Skin epidermis (tissue), 12 donors: Measurements from ENCODE around the gene B9D1.

Source experiments
- H3K27ac ChIP-seq, 21 experiments: fragments of 200-600 bp; sonication (generic) in 11 of 21; one replicate each; pipeline ENCODE4 v1.5.0; 2020; ENCODE audit warnings: mild to moderate bottlenecking in 3 of 21, inconsistent platforms in 2 of 21, moderate library complexity in 2 of 21
- H3K4me3 ChIP-seq, 7 experiments: fragments of 200-600 bp; sonication (generic) in 2 of 7; one replicate each; pipeline ENCODE4 v1.5.0; 2020; ENCODE audit warnings: inconsistent platforms in 2 of 7, mild to moderate bottlenecking in 2 of 7, moderate library complexity in 1 of 7

The B9D1 gene

DNA sequence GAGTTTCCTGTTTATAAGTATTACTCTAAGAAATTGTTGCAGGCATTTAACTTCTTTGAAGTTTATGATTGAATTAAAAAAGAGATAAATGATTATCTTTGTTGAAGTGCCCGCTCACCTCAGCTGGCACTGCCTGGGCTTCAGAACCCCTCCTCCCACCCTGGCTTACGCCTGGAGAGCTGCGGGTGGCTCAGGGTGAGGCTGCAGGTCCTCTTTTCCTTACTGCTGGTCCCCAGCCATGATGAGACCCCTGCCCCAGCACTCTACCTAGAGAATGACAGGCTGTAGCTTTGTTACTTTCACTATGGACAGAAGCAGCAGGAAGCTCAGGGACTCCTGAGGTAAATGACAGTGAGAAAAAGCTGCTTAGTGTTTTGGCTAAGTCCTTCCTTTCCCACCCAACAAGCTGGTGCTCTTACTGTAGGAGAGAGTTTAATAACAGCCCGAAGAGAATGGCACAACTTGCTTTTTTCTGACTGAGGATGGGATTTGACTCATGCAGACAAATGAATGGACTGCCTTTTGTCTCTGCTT is 63.2 kb downstream of the B9D1 start:
- Histone ChIP-seq H3K4me3 (no peak overlapping the region), H3K27ac (peak overlapping the region in 1 of 21 experiments; percentile 51)

DNA sequence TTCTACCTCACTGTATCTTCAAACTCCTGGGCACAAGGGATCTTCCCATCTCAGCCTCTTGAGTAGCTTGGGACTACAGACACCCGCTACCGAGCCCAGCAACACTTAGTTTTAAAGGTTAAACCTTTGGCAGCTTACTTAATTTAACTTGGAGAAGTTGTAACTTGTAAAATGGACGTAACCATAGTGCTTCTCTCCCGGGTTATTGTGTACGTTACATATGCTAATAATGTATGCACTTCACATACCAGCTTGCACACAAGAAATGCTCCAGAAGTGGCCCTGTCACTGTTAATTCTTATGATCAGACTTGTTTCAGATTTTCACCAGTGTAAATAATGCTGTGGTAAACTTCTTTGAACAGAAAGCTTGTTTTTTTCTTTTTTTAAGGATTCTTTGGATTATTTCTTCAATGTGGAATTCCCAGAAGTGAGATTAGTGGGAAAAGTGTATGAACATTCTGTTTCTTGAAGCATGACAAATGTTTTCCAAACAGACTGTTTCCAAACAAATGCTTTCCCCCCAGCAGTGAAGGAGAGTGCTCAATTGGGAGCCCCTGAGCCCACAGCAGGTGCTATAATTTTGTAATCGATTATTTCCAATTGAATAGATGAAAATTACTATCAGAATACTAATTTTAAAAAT is 63.8 kb downstream of the B9D1 start:
- Histone ChIP-seq H3K4me3 (no peak overlapping the region), H3K27ac (peak overlapping the region in 4 of 21 experiments; percentile 29 to 66 (median 44))

DNA sequence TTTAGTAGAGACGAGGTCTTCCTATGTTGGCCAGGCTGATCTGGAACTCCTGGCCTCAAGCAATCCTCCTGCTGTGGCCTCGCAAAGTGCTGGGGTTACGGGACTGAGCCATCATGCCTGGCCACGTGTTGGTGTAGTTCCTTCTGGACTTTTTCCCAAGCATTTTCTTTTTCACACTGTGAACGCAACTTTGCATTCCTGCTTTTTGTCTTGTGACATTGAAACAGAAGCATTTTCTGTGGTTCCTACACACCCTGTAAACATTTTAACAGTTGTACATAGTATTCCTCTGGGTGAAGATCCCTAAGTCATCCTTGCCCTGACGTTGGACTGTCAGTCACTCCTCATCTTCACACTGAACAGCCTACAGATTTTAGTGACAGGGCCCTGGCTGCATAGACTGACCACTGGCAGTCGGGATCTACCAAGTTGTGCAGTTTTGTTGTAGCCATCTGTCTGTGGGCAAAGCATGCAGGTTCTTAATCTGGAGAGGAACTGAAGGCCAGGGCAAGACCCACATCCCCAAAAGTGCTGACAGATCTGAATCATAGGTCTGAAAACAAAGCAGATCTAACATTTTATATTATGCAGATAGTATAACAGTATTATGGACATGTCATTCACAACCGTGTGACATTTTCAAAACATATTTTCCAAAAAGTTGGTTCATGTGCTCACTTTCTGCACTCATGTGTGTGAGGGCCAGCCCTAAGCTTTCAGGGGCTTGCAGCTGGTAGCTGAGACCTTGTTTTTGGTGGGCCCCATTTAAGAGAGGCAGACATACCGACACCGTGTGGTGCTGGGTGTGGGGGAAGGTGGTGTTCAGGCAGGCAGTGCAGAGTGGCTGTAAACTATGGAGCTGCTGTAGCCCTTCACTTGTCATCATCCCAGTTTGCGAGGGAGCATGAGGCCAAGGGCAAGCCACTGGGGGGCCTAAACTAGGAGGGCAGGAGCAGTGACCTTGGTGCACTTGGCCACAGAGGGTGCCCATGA is 65.4 kb downstream of the B9D1 start:
- Histone ChIP-seq H3K4me3 (no peak overlapping the region), H3K27ac (no peak overlapping the region)

DNA sequence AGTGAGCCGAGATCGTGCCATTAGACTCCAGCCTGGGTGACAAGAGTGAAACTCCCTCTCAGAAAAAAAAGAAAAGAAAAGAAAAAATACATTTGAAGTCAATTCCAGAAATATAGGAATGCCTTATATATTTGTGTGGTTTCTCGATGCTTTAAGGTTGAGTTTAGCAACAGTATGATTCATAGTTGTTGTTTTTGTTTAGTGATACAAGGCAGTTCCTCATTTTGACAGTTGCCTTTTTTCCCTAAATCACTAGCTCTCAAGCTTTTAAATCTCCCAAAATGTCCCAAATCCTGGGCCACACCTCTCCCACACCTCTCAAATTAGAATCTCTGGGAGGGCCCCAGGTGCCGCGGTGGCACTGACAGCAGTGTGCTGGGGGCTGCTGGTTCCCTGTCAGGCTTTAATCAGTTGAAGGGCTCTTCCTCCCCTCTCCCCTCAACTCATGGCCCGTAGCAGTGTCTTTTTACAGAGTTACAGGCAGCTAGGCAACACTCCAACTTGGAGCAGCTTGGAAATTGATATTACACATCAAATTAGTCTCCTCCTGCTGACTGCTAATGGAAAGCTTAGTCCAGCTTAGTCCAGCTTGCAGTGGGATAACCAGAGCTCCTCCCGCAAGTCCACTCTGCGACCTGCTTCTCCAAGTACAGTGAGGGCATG is 66.9 kb downstream of the B9D1 start:
- H3K4me3 ChIP-seq: no peak overlapping the region
- peak overlapping the region in 2 of 21 experiments; percentile 23 to 49 for H3K27ac ChIP-seq

DNA sequence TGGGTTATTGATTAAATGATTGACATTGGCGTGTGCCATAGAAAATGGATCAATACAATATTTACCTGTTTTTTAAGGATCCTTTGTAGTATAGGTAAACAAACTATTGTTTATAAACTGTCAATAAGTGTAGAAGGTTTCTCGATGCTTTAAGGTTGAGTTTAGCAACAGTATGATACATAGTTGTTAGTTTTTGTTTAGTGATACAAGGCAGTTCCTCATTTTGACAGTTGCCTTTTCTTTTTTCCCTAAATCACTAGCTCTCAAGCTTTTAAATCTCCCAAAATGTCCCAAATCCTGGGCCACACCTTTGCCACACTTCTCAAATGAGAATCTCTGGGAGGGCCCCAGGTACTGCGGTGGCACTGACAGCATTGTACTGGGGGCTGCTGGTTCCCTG is 68.1 kb downstream of the B9D1 start:
- Histone ChIP-seq H3K4me3 (no peak overlapping the region), H3K27ac (no peak overlapping the region)
